ENCODE results near the gene RRP1B. TPM values are rescaled to one million over a fixed set of nuclear protein-coding genes. Genes with fewer than 3 reads are reported as not detected.
A peak's percentile ranks its signal among the peaks of the same experiment; 100 is the strongest.

Gene RRP1B
- total and polyA plus RNA-seq, 2 of the 13 experiments (the other 11 are each of a cell fraction or from before 2014, with no cell fraction given): 16.3 to 46.2 TPM

GRCh38 chr21:43646550-43647260, 12.7 kb upstream of the RRP1B start (continued):
- 0 out of 2 replicates have a peak, but pooled peaks have one; percentile 29 for TF ChIP-seq ZBTB7B (CRISPR knock-in tag; IDR thresholded peaks at IDR 0.05)
- no peak for TF ChIP-seq SRF (IDR thresholded peaks at IDR 0.05; ENCODE audit: low read depth, low read length)
- no peak for TF ChIP-seq ATF6 (CRISPR knock-in tag; conservative IDR thresholded peaks at IDR 0.05)
- no peak for TF ChIP-seq DR1 (CRISPR knock-in tag; IDR thresholded peaks at IDR 0.05)
- no peak for TF ChIP-seq ATF1 (CRISPR knock-in tag; IDR thresholded peaks at IDR 0.05)
- TF ChIP-seq, protein P1, sequence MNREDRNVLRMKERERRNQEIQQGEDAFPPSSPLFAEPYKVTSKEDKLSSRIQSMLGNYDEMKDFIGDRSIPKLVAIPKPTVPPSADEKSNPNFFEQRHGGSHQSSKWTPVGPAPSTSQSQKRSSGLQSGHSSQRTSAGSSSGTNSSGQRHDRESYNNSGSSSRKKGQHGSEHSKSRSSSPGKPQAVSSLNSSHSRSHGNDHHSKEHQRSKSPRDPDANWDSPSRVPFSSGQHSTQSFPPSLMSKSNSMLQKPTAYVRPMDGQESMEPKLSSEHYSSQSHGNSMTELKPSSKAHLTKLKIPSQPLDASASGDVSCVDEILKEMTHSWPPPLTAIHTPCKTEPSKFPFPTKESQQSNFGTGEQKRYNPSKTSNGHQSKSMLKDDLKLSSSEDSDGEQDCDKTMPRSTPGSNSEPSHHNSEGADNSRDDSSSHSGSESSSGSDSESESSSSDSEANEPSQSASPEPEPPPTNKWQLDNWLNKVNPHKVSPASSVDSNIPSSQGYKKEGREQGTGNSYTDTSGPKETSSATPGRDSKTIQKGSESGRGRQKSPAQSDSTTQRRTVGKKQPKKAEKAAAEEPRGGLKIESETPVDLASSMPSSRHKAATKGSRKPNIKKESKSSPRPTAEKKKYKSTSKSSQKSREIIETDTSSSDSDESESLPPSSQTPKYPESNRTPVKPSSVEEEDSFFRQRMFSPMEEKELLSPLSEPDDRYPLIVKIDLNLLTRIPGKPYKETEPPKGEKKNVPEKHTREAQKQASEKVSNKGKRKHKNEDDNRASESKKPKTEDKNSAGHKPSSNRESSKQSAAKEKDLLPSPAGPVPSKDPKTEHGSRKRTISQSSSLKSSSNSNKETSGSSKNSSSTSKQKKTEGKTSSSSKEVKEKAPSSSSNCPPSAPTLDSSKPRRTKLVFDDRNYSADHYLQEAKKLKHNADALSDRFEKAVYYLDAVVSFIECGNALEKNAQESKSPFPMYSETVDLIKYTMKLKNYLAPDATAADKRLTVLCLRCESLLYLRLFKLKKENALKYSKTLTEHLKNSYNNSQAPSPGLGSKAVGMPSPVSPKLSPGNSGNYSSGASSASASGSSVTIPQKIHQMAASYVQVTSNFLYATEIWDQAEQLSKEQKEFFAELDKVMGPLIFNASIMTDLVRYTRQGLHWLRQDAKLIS (CRISPR knock-in tag; IDR thresholded peaks at IDR 0.05): no peak
- no peak for TF ChIP-seq HMGA1 (CRISPR knock-in tag; conservative IDR thresholded peaks at IDR 0.05)
- no peak for TF ChIP-seq ZNF713 (CRISPR knock-in tag; IDR thresholded peaks at IDR 0.05)
- TF ChIP-seq GATAD1 (CRISPR knock-in tag; IDR thresholded peaks at IDR 0.05): peak; percentile 62; the same call in 1 of the 2 replicates
- 0 out of 2 replicates have a peak, but pooled peaks have one; percentile 35 for TF ChIP-seq ZNF335 (CRISPR knock-in tag; IDR thresholded peaks at IDR 0.05)
- no peak for TF ChIP-seq ZBTB39 (CRISPR knock-in tag; IDR thresholded peaks at IDR 0.05)
- TF ChIP-seq IKZF4 (CRISPR knock-in tag; IDR thresholded peaks at IDR 0.05; ENCODE audit: borderline replicate concordance, low read depth, not compliant biosample characterization): no peak
- peak; percentile 62 for TF ChIP-seq ZGPAT (CRISPR knock-in tag; IDR thresholded peaks at IDR 0.05)
- no peak for TF ChIP-seq ZNF570 (CRISPR knock-in tag; IDR thresholded peaks at IDR 0.05; ENCODE audit: borderline replicate concordance)
- no peak for TF ChIP-seq SP140L (CRISPR knock-in tag; IDR thresholded peaks at IDR 0.05; ENCODE audit: borderline replicate concordance)
- peak; percentile 81 for TF ChIP-seq GATAD2A (CRISPR knock-in tag; IDR thresholded peaks at IDR 0.05)
- no peak for TF ChIP-seq FUBP1 (CRISPR knock-in tag; IDR thresholded peaks at IDR 0.05; ENCODE audit: borderline replicate concordance)
- 0 out of 2 replicates have a peak, but pooled peaks have one; percentile 25 for TF ChIP-seq FOXO1 (CRISPR knock-in tag; IDR thresholded peaks at IDR 0.05)
